Stimulated activated CD4-positive, alpha-beta T cell treated with anti-CD3 and anti-CD28 coated beads, Interleukin-4, amount 100 ng/mL, for 1 hour (primary cell): Measurements from ENCODE around the gene NUP43.
"Not testable (repeated sequence)": the region's sequence is repeated elsewhere in the genome, so short reads cannot be mapped to it uniquely, and the experiment has no call there.

Experiments used
- DNase-seq: peaks from one replicate; pipeline ENCODE4 v3.0.0-alpha.2; 2020

Gene NUP43

GRCh38 chr6:149691201-149691600 is 55.1 kb downstream of the NUP43 start:
- no peak for DNase-seq

DNA sequence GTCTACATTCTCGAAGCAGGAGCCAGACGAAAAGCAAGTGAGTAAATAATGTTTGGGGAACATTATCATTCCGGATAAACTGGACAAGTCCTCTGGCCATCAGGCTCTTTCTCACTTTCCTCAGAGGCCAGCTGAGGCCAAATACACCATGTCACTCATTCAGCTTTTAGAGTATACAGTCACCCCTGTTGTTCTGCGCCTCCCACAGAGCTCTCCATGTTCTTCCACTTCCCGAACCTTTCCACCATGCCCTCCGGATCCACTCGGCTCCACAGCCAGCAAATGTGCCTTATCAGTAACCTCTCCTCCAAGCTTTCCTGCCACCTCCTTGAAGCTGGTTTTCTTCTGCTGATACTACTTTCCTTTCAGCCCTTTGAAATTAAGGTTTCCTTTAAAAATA is 60.1 kb downstream of the NUP43 start:
- no peak for DNase-seq

DNA sequence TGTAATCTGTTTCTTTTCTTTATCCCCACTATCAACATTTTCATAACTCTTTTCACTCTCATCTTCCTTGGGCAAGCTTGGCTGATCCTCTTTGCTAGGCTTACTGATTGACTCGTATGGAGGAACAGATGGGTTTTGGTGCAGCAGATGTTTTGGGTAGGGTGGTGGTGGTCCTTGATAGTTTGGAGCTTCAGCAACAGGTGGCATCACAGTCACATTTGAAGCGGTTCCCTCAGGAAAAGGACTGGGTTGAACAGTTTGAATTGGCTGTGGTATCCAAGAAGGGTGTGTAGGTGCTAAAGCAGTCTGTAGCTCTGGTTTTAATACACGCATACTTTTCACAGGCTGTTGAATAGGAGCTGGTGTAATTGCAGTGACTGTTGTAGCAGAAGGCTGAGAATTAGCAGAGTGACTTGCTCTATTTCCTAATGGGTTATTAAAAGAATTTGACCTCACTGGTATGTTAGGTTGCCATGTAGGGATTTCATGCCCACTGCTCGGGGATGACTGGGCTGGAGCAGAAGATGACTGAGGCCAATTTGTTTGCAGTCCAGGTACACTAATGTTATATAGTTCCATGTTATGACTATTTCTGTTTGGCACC is 63.0 kb downstream of the NUP43 start:
- no peak for DNase-seq

DNA sequence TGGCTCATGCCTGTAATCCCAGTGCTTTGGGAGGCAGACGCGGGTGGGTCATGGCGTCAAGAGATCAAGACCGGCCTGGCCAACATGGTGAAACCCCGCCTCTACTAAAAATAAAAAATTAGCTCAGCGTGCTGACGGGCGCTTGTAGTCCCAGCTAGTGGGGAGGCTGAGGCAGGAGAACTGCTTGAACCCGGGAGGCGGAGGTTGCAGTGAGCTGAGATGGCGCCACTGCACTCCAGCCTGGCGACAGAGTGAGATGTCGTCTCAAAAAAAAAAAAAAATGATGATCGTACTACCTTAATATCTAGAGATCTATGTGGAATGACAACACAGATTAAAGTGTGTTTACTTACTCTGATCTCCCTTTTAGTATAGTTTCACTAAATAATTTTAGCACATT is 64.5 kb downstream of the NUP43 start:
- DNase-seq, result not testable (repeated sequence)

- DNase-seq, result no peak
Measured at GRCh38 chr6:149681209-149681608, 65.1 kb downstream of the NUP43 start.

DNA sequence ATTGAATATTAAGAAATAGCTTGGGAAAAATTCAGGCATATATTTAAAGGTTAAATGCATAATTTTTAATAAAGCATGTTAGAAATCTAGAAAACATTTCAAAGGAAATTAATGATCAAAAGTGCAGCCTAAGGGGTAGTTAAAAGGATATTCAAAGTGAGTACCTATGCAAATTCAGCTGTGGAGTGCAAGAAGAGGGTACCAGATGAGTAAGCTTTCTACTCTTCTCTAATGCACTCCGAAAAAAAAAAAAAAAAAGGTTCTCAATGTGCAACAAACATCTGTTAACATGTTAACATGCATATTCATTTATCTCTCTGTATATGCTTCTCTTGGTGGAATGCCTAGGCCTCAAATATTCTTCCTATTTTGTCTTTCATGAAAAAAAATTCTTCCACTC is 65.8 kb downstream of the NUP43 start:
- no peak for DNase-seq
